ENCODE results near the gene MYH13. TPM values are rescaled to one million over a fixed set of nuclear protein-coding genes. Genes with fewer than 3 reads are reported as not detected.
"Not testable (repeated sequence)": the region's sequence is repeated elsewhere in the genome, so short reads cannot be mapped to it uniquely, and the experiment has no call there.

The MYH13 gene
- total RNA-seq, 1 donor, result not detected

DNA sequence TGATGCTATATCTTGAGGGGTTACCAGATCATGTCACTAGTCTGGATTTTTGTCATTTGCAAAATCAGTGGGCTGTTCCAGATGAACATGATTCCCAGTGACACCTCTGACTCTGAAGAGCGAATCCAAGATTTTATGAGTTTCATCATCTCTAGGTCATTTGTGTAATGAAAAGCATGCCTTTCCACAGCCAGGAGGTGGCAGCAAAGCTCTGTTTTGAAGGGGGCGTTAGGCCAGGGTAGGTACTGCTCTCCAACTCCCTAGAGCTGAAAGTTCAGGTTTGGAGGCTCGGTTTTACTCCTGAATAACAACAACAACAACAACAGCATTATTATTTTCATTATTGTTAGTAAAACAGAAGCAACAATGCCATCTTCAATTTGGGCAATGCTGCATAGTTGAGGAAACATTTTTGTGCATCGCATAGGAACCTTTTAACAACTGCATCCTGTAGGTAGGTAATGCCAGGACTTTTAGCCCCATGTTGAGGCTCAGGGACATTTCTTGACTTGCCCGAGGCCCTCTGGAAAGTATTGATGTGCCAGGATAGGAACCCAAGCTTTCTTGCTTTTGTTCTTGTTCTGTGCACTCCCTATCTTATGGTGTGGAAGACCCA is 77.0 kb downstream of the MYH13 start:
- DNase-seq (ENCODE audit: low read depth), result peak; percentile 74
- TF ChIP-seq CTCF (IDR thresholded peaks at IDR 0.05; ENCODE audit: insufficient read depth, low read depth, low read length), result peak; percentile 79
- no peak overlapping the region for H3K4me3 ChIP-seq (ENCODE audit: low read depth, low read length)

DNA sequence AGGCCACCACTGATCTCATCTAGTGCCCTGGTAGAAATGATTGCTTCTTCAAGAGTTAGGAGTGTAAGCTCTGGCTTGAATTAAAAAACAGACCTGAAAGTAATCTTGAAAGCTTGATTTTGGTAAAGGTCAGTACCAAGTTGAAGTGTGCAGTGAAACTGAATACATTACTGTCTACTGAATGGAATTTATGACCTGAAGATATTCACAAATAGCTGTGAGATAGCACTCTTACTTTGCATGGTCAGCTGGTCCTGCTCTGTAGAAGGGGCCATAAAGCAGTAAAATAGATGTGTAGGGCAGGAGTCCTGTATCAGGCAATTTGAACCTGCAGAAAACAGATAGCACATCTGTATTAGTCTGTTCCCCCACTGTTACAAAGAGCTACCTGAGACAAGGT is 78.6 kb downstream of the MYH13 start:
- TF ChIP-seq CTCF (IDR thresholded peaks at IDR 0.05; ENCODE audit: insufficient read depth, low read depth, low read length), result no peak
- H3K4me3 ChIP-seq (ENCODE audit: low read depth, low read length), result no peak overlapping the region
- DNase-seq (ENCODE audit: low read depth), result no peak

- no peak for TF ChIP-seq CTCF (IDR thresholded peaks at IDR 0.05; ENCODE audit: insufficient read depth, low read depth, low read length)
These were observed 80.5 kb downstream of the MYH13 start for GRCh38 chr17:10292057-10292937.

GRCh38 chr17:10291576-10291975 is 81.2 kb downstream of the MYH13 start:
- H3K4me3 ChIP-seq (ENCODE audit: low read depth, low read length), result peak overlapping the region; percentile 41
- not testable (repeated sequence) for DNase-seq (ENCODE audit: low read depth)

More at GRCh38 chr17:10292057-10292937, 80.5 kb downstream of the MYH13 start:
- H3K4me3 ChIP-seq (ENCODE audit: low read depth, low read length), result peak overlapping the region; percentile 41
- DNase-seq (ENCODE audit: low read depth), result peak; percentile 44

DNA sequence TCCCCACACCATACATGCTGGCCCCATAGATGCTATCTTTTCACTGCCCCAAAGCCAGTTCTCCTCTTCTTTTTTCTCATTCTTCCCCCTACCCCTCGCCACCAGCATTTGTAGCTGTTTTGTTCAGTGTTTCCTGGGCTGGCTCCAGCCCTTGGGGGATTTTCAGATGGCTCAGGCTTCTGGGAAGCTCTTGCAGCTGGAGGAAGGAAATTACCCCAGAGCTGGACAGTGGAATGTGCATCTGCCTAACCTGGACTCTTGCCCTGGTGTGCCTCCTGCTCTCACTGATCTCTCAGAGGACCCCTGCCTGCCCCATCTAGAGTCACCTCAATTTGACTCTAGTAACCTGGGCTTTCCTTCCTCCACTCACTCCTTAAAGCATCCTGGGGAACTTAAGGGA is 82.8 kb downstream of the MYH13 start:
- no peak for TF ChIP-seq CTCF (IDR thresholded peaks at IDR 0.05; ENCODE audit: insufficient read depth, low read depth, low read length)
- H3K4me3 ChIP-seq (ENCODE audit: low read depth, low read length), result no peak overlapping the region
- DNase-seq (ENCODE audit: low read depth), result no peak

GRCh38 chr17:10286324-10286723 is 86.5 kb downstream of the MYH13 start:
- no peak for TF ChIP-seq CTCF (IDR thresholded peaks at IDR 0.05; ENCODE audit: insufficient read depth, low read depth, low read length)
- no peak for DNase-seq (ENCODE audit: low read depth)
- no peak overlapping the region for H3K4me3 ChIP-seq (ENCODE audit: low read depth, low read length)

GRCh38 chr17:10285896-10286295 is 86.9 kb downstream of the MYH13 start:
- TF ChIP-seq CTCF (IDR thresholded peaks at IDR 0.05; ENCODE audit: insufficient read depth, low read depth, low read length), result no peak
- DNase-seq (ENCODE audit: low read depth), result no peak
- H3K4me3 ChIP-seq (ENCODE audit: low read depth, low read length), result no peak overlapping the region

Data from fibroblast of villous mesenchyme (primary cell).